Measurements from ENCODE around the gene FGG.

- TF ChIP-seq CTCF (conservative IDR thresholded peaks at IDR 0.05 in 1 of 2, IDR thresholded peaks at IDR 0.05 in 1 of 2; ENCODE audit: low read depth in 1 of 2, low read length in 2 of 2) (no peak), EZH2 (IDR thresholded peaks at IDR 0.05; ENCODE audit: low read length, missing control alignments) (no peak)
Observed at GRCh38 chr4:154634058-154634457, 21.6 kb upstream of the FGG start.

Measured in fibroblast of lung (primary cell).